NCI-H510A treated with DMSO at 0.1 percent for 48 hours (cell line): Measurements from ENCODE around the gene ZDHHC1.
"Not testable (repeated sequence)": the region's sequence is repeated elsewhere in the genome, so short reads cannot be mapped to it uniquely, and the experiment has no call there.

Experiments used
- DNase-seq: peaks from one replicate; lab custom pipeline; 2025; lab: John Stamatoyannopoulos, UW

The ZDHHC1 gene

DNA sequence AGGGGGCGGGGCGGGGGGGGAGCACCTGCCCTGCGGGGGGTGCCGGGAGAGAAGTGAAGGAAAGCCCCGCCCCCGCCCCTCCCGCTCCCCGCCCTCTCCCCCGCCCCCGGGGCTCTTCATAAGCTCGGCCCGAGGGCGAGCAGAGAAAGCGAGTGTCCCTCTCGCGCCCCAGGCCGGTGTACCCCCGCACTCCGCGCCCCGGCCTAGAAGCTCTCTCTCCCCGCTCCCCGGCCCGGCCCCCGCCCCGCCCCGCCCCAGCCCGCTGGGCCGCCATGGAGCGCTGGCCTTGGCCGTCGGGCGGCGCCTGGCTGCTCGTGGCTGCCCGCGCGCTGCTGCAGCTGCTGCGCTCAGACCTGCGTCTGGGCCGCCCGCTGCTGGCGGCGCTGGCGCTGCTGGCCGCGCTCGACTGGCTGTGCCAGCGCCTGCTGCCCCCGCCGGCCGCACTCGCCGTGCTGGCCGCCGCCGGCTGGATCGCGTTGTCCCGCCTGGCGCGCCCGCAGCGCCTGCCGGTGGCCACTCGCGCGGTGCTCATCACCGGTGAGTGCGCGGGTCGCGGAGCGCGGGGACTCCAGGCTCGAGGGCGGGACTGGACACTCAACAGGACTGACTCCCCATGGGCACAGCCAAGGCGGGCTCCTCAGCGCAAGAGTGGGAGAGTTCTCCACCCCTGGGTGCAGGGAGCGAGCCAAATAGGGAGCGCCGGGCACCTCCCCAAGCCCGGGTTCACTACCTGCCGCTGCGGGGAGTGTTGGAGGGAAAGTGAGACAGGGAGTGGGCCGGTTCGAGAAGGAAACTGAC lies 14.9 kb upstream of the ZDHHC1 start, which contains the start of gene HSD11B2:
TSS of gene HSD11B2 (plus strand) at position 145 of the 798 bp plus-strand sequence. CDS start at position 273, 128 bp downstream.
- peak; percentile 41 for DNase-seq

DNA sequence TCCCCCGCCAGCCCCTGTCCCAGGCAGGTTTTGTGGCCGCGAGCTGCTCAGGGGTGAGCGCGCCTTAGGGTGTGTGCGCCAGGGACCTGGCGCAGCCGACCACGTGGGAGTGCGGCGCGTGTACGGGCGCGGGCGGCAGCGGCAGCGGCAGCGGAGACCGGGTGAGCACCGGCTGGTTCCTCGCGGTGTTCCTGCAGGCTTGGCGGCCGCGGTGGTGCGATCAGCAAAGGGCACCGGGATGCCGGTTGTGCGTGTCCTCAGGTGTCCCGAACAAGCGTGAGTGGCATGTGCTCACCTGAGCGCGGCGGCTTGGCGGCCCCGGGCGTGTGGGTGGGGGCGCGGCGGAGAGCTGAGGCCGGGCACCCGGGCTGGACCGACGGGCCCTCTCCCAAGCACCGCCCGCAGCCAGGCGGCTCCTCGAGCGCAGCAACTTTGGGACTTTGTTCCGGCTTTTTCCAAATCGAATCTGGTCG lies 14.3 kb upstream of the ZDHHC1 start:
- DNase-seq: no peak

DNA sequence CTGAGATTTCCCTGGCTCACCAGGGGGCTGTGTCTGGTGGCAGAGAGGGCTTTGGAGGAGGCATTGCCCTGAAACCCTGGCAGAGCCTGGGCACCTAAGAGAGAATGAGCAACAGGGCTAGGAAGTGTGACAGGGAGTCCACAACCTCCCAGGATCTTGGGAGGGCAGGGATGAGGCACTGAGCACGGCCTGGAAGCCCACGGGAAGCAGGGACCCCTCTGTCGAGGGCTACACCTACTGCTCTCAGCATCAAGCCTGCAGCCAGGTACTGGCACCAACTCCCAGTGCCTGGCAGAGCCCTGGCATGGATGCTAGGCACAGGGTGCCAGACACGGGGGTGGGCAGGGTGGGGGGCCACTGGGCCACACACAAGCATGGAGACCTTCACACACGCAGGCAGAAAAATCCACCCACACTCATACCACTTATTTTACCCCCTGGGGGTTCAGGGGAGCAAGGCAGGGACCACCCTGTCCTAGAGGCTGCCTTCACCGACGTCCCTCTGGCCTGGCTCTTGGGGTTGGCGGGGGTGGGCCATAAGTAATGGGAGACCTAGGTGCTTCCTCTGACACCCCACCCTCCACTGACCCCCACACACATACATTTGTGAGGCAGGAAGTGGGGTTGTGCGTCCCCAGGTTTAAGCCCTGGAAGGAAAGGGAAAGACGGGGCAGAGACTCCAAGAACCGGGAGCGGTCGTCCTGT lies 13.7 kb upstream of the ZDHHC1 start:
- no peak for DNase-seq

DNA sequence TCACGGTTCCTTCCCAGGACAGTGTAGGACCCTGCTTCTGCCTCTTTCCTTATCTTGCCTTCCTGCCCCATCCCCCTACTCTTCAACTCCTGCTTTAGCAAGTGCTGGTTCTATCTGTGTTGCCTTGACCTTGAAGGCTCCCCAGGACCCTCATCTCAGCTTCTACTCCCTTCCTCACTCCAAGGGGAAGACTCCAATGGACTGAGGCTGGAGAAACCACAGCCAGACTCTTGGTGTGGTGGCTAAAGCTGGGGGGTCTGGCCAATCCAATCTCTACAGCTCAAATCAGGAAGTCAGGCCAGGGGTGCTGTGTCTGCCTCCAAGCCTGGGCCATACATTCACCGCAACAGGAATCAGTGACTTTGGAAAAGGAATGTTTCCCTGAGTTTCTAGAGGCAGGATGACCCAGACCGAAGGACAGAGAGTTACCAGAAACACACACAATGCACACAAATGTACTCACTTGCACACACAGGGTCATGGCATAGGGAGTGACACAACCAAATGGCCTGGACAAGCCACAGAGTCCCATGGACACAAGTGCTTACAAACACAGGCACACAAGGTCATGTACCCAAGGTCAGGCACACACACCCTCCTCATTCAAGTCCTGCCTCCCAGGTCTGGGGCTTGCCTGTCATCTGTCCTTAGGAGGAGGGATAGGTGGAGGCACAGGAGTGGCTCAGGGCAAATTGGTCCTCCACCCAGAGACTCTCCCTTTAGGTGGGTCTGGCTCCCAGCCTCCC lies 12.9 kb upstream of the ZDHHC1 start:
- no peak for DNase-seq

DNA sequence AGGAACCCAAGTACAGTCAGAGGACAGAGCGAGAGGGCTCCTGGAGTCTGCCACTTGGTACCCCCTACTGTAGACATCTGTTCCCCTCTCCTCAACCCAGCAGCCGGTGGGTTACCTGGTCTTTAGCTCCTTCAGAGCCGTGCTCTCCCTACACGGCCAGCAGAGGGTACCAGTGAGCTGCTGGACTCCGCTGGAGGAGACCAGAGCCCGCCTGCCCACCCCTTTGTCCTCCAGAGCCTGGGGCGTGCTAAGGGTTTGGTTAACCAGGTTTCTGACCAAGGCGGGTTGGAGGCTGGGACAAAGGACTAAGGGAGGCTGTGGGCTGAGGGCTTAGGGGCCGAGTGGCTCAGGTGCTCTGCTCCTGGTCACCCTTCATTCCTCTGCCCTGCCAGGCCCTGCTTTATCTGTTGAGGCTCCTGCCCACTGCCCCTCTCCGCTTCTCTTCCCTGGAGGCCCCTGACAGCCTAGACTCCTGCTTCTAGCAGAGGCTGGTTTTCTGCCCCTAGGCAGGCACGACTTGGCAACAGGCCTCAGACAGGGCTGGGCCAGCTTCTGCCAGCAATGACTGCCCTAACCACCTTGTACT lies 12.0 kb upstream of the ZDHHC1 start:
- peak; percentile 48 for DNase-seq

DNA sequence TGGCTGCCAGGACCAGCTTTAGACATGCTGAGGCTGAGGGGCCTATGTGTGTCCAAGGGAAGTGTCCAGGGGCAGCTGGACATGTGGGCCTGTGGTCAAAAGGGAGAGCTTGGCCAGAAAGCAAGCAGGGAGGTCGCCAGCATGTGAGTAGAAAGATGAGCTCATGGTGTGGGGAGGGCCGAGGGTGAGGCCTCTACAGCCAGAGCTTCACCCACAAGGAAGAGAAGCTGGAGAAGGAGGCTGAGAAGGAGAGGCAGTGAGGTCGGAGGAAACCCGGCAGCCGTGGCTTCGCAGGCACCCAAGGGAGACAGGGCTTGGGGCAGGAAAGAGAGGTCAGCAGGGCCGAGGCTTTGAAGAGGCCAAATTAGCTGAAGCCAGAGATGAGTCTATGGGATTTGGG lies 10.7 kb upstream of the ZDHHC1 start:
- DNase-seq: no peak

DNA sequence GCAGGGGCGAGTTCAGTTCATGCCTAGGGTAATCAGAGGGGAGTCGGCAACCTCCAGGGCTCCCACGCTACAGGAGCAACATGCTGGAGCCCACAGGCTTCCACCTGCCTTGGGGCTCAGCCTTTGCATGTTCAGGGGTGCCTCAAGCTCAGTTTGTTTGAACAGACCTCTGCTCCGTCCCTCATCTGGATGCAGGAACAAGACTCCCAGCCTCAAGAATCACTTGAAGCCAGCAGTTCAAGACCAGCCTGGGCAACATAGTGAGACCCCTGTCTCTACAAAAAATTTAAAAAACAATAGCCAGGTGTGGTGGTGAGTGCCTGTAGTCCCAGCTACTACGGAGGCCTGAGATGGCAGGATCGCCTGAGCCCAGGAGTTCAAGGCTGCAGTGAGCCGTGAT lies 9.7 kb upstream of the ZDHHC1 start:
- DNase-seq: no peak

DNA sequence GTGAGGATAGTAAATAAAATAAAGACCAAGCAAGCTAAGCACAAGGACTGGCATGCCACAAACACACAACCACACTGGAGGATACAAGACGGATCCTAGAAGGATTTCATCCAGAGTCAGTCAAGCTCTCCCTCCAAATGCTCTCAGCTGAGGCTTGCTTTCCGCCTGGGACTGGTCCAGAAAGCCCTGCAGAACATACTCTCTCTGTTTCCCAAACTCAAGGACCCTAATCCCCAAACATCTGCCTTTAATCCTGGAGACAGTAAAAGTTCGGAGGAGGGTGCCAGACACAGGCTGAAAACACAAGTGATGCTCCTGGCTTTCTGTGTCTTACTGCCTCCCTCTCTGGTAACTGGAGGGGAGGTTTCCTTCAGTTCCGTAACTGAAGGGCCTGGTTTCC lies 9.3 kb upstream of the ZDHHC1 start:
- DNase-seq: no peak

DNA sequence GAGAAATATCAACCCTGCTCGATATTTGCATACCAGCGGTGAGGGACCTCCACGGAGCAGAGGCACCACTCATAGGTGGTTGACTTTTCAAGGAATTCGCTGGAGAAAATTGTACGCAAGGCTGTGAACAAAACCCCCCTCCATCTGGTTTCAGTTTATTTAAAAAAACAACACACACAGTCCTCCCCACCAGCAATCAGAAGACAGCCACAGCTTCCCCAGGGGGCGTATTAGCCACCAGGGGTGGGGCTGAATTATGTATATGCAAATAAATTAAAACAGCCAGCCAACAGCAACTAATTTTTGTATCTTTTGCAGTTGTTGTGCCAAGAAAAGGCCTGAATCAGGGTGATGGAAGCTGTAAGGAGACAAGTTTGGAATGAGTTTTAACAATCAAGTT lies 8.8 kb upstream of the ZDHHC1 start:
- no peak for DNase-seq

DNA sequence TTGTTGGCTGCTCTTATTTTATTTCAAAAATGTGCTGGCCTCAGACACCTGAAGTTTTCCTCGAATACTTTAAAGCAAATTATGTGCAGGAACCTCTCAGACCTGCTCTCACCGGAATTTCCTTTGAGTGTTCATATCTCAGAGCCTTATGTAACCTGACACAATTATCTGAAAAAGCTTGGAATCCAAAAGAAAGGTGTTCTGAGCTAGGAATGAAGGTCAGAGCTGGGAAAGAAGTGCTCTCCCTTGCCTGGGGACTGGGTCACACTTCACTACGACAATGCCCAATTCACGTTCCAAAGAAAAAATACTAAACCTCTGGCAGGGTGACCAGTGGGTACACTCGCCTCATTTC lies 8.0 kb upstream of the ZDHHC1 start:
- no peak for DNase-seq

DNA sequence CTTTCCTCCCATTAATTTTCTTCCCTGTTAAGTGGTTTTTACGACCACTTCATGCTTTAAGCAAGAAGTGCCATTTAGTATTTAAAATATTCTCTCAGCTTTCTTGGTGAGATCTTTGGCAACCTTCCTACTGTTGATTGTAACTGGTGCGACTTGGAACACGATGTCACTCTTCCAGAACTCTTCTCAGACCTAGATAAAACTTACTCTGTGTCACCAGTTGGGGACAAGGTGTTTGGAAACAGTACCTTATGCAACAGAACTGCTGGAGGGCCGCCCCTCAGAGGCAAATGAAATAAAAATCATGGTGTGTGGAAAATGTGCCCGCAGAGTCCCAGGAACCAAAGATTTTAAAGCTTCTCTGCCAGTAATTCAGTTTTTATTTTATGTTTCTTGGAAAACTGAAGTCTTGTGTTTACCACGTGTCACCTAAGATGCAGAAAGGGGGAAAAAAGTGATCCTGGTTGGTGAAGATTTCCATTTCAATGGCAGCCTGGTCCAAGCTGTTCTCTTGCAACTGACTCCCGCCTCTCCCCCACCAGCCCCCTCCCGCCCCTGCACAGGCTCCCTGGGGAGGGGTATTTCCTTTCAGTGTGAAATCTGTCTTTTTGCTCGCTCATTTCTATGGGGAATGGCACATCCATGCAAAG lies 7.5 kb upstream of the ZDHHC1 start:
- DNase-seq: no peak

DNA sequence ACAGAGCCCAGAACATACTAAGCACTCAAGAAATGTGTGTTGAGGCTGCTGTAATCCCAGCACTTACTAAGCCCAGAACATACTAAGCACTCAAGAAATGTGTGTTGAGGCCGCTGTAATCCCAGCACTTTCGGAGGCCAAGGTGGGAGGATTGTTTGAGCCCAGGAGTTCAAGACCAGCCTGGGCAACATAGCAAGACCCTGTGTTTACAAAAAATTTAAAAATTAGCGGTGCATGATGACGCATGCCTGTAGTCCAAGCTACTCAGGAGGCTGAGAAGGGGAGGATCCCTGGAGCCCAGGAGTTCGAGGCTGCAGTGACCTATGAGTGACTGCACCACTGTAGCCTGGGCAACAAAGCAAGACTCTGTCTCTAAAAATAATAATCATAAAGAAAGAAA lies 6.7 kb upstream of the ZDHHC1 start:
- no peak for DNase-seq

DNA sequence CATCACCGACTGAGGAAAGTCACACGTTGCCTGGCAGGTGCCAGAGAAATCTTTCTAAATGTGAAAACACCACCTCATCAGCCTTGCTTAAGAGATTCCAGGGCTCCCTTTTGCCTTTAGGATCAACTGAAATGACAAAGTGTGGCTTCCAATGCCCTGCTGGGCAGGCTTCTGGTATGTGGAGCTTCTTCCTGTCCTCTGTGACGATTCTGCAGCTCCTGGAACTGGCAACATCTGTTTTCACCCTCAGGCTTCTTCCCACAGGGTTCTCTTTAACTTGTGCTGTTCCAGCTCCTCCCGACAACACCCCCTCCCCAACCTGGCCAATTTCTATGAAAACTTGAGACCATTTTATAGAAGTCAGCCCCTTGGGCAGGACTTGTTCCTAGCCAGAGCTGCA lies 4.8 kb upstream of the ZDHHC1 start:
- DNase-seq: no peak

DNA sequence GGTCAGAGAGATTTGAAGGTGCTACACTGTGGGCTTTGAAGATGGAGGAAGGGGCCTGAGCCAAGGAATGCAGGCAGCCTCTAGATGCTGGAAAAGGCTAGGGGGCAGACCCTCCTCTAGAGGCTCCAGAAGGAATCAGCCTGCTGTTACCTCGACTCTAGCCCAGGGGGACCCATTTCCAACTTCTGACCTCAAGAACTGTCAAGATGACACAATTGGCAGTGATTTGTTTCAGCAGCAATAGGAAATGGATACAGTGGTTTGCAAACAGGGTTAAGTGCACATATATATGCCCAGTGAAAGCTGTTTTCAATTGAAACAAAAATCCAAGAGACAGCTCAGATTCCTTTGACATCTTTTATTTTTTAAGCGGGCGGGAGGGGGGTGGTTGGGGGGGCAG lies 3.7 kb upstream of the ZDHHC1 start:
- no peak for DNase-seq

DNA sequence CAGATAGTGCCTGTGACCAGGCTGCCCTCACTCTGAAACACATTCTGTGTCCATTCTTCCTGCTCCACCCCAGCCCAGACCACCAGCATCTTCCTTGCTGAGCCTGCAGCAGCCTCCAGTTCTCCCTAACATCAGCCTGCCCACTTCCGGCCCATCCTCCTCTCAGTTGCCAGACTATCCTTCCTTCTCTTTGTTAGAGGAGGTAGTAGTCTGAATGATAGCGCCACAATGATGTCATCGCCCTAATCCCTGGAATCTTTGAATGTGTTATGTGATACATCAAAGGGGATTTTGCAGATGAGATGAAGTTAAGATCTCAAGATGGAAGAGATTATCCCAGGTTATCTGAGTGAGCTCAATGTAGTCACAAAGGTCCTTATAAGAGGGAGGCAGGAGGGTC lies 3.2 kb upstream of the ZDHHC1 start:
- no peak for DNase-seq

DNA sequence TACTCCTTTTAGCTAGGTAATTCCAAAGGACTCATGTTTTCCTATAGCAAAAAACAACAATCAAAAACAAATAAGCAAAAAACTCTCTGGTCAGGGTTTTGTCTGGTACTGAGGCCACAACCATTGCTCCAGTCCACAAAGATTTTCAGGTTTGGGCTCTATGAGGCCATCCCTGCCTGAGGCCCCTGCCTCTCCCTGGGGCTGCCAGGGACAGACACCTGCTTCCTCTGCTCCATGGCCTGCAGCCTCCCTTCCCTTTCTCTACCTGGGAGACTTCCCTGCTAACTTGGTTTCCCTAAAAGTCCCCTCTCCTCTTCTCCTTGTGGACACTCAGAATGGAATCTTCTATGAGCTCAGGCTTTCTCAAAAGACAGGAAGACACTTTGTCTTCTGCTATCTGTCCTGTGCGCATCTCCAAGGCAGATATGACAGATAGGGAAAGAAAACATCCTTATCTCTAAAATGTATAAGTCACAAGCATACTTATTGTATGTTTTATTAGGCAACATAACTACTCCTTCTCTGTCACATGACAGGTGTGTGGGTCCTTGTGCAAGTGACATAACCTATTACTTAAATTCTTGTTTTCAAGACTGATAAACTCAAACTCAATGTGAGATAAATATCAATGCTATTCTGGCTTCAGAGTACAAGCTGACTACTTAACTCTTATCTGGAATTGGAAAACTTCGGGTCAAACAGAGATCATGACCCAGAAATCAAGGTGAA lies 1.2 kb upstream of the ZDHHC1 start:
- no peak for DNase-seq

DNA sequence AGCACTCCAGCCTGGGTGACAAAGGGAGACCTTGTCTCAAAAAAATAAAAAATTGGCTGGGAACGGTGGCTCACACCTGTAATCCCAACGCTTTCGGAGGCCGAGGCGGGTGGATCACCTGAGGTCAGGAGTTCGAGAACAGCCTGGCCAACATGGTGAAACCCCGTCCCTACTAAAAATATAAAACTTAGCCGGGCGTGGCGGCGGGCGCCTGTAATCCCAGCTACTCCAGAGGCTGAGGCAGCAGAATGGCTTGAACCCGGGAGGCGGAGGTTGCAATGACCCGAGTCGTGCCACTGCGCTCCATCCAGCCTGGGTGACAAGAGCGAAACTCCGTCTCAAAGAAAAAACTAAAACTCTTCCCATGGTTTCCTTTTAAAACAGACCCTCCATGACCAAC lies 856 bp downstream of the ZDHHC1 start:
- not testable (repeated sequence) for DNase-seq

DNA sequence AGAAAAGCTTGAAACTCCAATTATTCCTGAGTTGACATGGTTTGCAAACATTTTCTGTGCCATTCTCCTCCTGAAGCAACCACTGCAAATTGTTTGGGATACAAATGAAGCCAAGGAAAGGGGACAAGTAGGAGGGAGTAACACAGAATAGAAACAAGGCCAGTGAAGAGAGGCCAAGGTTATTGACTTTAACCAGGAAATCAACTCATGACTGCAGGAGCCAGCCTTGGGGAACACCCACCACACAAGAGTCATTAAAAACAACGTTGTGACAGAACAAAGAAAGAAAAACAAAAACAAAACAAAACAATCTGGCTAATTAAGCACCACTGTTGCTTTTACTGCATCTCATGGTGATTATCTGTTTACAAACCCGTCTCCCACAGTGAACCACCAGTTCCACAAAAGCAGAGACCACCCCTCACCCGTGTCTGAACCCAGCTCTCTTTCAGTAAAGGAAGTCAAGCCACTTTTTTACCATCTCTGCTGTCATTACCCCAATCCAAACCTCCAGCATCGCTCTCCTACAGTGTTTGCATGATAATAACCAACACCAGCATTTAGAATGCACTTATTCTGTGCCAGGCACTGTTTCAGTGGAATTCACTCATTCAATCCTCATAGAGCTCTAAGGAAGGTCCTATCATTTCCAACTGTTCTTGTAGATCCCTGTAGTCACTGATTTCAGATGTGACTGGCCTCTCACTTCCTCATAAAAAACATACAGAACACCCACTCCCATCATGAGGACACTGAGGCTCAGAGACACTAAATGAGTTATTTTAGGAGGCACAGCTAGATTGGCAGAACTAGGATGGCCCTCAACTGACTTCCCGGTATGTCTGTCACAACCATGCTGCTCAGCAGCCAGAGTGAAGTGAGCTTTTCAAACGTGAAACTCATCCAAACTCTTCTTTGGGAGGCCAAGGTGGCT lies 2.0 kb downstream of the ZDHHC1 start:
- DNase-seq: no peak

DNA sequence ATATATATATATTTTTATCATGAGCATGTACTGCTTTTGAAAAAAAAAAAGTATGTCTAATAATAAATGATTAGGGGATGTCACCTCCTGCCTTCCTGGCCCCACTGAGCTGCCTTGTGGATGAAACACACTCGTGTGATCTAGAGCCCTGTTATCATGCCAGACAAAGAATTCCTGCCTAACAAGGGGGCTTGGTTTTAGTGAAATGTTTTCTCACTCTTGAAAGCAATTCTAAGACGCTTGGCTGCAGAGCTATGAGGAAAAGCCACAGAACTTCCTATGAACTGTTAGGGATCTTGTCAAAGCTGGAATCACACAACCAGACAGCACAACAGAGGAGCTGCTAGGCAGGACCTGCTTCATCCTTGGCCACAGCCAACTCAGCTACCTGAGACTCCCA lies 4.0 kb downstream of the ZDHHC1 start:
- no peak for DNase-seq

DNA sequence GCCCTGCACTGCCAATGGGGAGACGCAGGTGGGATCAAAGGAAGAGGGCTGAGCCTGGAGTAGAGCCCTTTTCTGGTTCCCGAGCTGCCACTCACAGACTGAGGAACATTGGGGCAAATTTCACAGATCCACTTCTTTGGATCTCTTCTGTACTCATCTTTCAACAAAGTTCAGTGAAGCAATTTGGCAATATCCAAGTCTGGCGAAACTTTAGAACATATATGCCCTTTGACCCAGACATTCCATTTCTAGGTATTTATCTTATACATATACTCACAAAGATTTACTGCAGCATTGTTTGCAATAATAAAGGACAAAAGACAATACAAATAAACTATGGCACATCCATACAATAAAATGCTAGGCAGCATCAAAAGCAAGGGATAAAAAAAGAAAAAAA lies 4.9 kb downstream of the ZDHHC1 start:
- no peak for DNase-seq
